Measurements from ENCODE around the gene MORF4L1.

DNA sequence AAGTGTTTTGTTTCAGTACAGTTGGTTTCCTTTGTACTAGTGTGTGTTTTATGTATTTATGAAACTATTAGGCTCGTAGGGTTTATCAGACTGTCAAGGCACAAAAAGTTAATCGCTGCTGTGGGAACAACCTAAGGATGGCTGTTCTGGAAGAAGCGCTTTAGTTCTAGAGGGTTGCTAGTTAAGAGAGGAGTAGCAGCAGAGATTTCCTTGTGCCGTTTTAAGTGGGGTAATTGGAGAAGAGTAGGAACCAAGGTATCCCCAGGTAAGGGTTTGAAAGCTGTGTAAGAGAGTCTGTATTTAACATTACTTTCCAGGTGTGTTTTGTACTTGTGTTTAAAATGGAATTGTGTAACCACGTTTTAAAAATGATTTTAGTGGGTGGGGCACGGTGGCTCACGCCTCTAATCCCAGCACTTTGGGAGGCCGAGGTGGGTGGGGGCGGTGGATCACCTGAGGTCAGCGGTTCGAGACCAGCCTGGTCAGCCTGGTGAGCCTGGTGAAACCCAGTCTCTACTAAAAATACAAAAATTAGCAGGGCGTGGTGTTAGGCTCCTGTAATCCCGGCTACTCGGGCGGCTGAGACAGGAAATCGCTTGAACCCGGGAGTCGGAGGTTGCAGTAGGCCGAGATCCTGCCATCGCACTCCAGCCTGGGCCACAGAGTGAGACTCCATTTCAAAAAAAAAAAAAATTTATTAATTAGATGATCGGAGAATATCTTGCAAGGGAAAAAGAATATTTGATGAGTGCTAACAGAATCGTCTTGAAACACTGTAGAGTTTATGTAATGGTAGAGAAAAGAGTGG, 2.6 kb downstream of the MORF4L1 start:
- TF ChIP-seq, protein P1, sequence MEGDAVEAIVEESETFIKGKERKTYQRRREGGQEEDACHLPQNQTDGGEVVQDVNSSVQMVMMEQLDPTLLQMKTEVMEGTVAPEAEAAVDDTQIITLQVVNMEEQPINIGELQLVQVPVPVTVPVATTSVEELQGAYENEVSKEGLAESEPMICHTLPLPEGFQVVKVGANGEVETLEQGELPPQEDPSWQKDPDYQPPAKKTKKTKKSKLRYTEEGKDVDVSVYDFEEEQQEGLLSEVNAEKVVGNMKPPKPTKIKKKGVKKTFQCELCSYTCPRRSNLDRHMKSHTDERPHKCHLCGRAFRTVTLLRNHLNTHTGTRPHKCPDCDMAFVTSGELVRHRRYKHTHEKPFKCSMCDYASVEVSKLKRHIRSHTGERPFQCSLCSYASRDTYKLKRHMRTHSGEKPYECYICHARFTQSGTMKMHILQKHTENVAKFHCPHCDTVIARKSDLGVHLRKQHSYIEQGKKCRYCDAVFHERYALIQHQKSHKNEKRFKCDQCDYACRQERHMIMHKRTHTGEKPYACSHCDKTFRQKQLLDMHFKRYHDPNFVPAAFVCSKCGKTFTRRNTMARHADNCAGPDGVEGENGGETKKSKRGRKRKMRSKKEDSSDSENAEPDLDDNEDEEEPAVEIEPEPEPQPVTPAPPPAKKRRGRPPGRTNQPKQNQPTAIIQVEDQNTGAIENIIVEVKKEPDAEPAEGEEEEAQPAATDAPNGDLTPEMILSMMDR (IDR thresholded peaks at IDR 0.05; ENCODE audit: low read length), result no peak
- TF ChIP-seq EZH2 (IDR thresholded peaks at IDR 0.05; ENCODE audit: borderline replicate concordance, low read length), result no peak

All from OCI-LY1 (cell line).